Measurements from ENCODE around the gene SYNJ2. TPM values are rescaled to one million over a fixed set of nuclear protein-coding genes. Genes with fewer than 3 reads are reported as not detected.

Gene SYNJ2
- polyA plus RNA-seq, 1 experiment, result 40.8 TPM

DNA sequence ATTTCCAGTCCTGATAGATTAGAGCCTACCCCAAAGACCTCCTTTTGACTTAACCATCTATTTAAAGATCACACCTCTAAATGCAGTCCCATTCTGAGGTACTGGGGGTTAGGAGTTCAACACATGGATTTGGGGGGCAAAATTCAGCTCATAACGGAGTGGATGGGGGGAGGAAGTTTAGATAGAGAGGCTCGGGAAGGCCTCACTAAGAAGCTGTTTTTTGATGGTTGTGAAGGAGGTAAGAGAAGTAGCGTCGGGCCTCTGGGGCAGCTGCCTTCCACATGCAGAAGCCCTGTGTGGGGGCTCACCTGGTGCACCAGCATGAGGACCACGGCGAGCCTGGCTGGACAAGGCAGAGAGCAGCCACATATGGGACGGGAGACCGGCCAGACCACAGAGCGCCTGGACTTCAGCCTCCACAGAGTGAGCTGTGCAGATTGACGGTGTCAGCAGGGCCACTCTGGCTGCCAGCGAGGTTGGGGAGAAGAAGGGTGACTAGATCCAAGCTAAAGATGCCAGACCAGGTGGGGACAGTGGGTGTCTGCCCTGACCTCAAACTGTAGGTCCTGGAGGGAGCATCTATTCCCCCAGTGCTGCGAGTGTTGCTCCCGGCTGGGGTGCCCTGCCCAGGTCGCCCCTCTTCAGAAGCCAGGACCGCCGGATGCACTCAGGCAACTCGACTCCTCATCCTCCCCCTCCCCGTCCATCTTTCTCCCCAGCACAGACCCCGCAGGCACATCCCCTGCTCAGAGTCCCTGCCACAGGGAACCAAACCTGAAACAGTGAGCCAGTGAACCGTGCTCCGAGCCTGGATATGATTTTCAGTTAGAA is 5.1 kb upstream of the SYNJ2 start:
- no peak overlapping the region for H3K4me3 ChIP-seq (ENCODE audit: low read depth, low read length)
- ChIA-PET CTCF (no interaction called here), POLR2A (no interaction called here)
- DNase-seq (ENCODE audit: low read depth, low spot score), result no peak
- TF ChIP-seq, protein P1, sequence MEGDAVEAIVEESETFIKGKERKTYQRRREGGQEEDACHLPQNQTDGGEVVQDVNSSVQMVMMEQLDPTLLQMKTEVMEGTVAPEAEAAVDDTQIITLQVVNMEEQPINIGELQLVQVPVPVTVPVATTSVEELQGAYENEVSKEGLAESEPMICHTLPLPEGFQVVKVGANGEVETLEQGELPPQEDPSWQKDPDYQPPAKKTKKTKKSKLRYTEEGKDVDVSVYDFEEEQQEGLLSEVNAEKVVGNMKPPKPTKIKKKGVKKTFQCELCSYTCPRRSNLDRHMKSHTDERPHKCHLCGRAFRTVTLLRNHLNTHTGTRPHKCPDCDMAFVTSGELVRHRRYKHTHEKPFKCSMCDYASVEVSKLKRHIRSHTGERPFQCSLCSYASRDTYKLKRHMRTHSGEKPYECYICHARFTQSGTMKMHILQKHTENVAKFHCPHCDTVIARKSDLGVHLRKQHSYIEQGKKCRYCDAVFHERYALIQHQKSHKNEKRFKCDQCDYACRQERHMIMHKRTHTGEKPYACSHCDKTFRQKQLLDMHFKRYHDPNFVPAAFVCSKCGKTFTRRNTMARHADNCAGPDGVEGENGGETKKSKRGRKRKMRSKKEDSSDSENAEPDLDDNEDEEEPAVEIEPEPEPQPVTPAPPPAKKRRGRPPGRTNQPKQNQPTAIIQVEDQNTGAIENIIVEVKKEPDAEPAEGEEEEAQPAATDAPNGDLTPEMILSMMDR (IDR thresholded peaks at IDR 0.05; ENCODE audit: low read depth, low read length), result no peak
- peaks cover 4% of the 10 kb centered on the region; the same call in 1 of the 2 replicates for H3K9me3 ChIP-seq (ENCODE audit: control insufficient read depth, insufficient read depth, low read length)
- no peaks in the 10 kb centered on the region for H3K27me3 ChIP-seq (ENCODE audit: control insufficient read depth, insufficient read depth, low read length)
- H3K27ac ChIP-seq (ENCODE audit: low read depth, low read length), result no peak overlapping the region

DNA sequence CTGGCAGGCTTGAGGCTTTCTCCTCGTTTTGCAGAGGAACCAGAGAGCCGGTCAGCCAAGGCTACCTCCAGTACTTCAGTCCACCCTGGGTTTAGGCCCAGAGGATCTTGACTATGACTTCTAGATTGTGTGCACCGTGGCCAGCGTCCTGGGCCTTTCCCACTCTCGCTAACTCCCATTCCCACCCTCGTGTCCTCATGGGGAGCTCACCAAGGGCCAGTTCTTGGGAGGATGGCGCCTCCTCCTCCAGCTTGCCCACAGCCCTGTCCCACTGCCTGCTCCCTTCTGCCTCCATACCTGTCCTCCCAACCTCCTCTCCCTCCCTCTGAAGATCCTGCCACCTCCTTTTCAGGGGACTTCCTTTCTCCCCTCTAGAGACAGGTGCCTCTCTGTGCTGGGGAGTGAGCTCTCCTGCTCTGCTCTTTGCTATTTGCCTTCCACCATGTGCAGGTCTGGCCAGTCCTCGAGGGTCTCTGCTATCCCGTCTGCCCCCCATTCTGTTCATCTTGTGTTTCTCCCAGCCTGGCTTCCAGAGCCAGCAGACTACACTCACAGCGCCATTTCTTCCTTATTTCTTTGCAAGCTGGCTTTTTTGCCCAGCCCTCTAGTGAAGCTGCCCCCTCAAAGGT is 4.4 kb upstream of the SYNJ2 start:
- DNase-seq (ENCODE audit: low read depth, low spot score), result no peak
- peaks cover 4% of the 10 kb centered on the region; the same call in 1 of the 2 replicates for H3K9me3 ChIP-seq (ENCODE audit: control insufficient read depth, insufficient read depth, low read length)
- ChIA-PET POLR2A (no interaction called here), CTCF (no interaction called here)
- TF ChIP-seq, protein P1 (IDR thresholded peaks at IDR 0.05; ENCODE audit: low read depth, low read length), result no peak
- no peaks in the 10 kb centered on the region for H3K27me3 ChIP-seq (ENCODE audit: control insufficient read depth, insufficient read depth, low read length)
- no peak overlapping the region for H3K4me3 ChIP-seq (ENCODE audit: low read depth, low read length)
- no peak overlapping the region for H3K27ac ChIP-seq (ENCODE audit: low read depth, low read length)

DNA sequence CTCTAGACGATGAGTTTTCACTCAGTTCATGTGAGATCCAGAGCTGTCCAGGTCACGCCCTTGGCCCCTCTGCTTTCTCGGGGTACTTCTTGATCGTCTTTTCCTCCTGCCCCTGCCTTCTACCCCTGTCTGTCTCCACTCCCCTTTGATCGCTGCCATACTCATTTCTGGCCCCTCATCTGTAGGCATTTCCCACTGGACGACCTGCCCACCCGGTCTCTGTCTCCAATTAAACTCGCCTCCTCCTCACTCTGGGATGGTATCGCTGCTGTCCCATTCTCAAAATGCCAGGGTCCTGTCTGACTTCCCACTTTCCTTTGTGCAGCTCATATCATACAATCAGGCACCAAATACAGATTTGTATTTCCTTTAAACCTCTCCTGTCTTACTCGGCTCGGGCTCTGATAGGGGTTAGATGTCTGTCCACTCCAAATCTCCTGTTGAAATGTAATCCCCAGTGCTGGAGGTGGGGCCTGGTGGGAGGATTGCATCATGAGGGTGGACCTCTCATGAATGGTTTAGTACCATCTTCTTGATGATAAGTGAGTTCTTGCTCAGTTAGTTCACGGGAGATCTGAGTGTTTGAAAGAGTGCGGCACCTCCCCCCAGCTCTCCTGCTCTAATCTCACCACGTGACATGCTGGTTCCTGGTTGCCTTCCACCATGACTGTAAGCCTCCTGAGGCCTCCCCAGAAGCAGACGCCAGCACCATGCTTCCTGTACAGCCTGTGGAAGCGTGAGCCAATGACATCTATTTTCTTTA is 3.5 kb upstream of the SYNJ2 start:
- H3K27me3 ChIP-seq (ENCODE audit: control insufficient read depth, insufficient read depth, low read length), result no peaks in the 10 kb centered on the region
- DNase-seq (ENCODE audit: low read depth, low spot score), result no peak
- ChIA-PET CTCF (interaction anchor here (1.3 kb wide), 1 partner anchor 10 kb away, joined by 3 read pairs; no protein-coding TSS in a partner anchor), POLR2A (interaction anchor here (0.6 kb wide), 1 partner anchor 64 kb away, joined by 3 read pairs; no protein-coding TSS in a partner anchor)
- H3K27ac ChIP-seq (ENCODE audit: low read depth, low read length), result no peak overlapping the region
- TF ChIP-seq, protein P1 (IDR thresholded peaks at IDR 0.05; ENCODE audit: low read depth, low read length), result no peak
- H3K4me3 ChIP-seq (ENCODE audit: low read depth, low read length), result no peak overlapping the region
- H3K9me3 ChIP-seq (ENCODE audit: control insufficient read depth, insufficient read depth, low read length), result peaks cover 4% of the 10 kb centered on the region; the same call in 1 of the 2 replicates

DNA sequence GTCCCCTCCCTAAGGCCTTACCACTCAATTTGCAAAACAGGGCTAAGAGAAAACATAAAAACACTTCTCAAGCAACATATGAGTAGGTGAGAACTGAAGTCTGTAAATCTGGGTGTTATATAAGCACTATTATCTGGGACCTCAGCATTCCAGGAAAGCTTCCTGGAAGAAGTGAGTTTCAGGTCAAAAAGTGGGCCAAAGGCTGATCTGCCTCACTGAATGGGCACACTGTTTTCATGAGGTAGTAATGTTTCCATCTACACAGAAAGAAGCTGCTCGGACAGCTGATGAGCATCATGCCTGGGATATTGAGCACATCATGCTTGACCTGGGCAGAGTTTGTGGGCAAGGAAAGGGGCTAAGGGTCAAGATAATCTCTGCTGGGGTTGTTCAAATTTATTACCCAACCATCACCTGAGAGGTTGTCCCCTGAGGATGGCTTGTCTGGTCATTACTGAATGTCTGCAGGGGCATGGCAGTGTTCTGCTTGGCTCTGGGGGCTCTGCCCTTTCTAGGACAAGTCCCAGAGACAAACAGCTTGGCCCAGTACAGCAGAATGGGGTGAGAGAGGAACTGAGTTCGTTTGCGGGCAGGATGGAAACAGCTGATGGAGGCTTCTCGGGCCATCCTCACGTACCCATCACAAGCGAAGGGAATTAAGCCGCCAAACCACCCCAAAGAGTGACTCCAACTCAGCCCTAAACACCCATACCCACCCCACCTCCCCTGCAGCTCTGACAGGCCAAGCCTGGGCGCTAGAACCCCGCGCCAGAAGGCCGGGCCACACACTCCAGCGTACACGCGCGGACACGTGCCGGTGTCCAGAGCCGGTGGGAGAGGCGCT is 1.2 kb upstream of the SYNJ2 start:
- DNase-seq (ENCODE audit: low read depth, low spot score), result no peak
- CTCF ChIA-PET, result no interaction called here
- Histone ChIP-seq H3K27ac (ENCODE audit: low read depth, low read length) (peak overlapping the region; percentile 65), H3K9me3 (ENCODE audit: control insufficient read depth, insufficient read depth, low read length) (peaks cover 4% of the 10 kb centered on the region; the same call in 1 of the 2 replicates), H3K27me3 (ENCODE audit: control insufficient read depth, insufficient read depth, low read length) (no peaks in the 10 kb centered on the region), H3K4me3 (ENCODE audit: low read depth, low read length) (peak overlapping the region; percentile 79; the same call in 1 of the 2 replicates)
- TF ChIP-seq, protein P1 (IDR thresholded peaks at IDR 0.05; ENCODE audit: low read depth, low read length), result no peak
- POLR2A ChIA-PET, result no interaction called here

All from AG04450 (cell line).